Stimulated activated CD4-positive, alpha-beta T cell treated with anti-CD3 and anti-CD28 coated beads, Interleukin-1b, Interleukin-23, amount 100 ng/mL, for 48 hours (primary cell): Measurements from ENCODE around the gene NREP.
"Not testable (repeated sequence)": the region's sequence is repeated elsewhere in the genome, so short reads cannot be mapped to it uniquely, and the experiment has no call there.

Experiments used
- DNase-seq: peaks from one replicate; pipeline ENCODE4 v3.0.0-alpha.2; 2020

NREP gene

DNA sequence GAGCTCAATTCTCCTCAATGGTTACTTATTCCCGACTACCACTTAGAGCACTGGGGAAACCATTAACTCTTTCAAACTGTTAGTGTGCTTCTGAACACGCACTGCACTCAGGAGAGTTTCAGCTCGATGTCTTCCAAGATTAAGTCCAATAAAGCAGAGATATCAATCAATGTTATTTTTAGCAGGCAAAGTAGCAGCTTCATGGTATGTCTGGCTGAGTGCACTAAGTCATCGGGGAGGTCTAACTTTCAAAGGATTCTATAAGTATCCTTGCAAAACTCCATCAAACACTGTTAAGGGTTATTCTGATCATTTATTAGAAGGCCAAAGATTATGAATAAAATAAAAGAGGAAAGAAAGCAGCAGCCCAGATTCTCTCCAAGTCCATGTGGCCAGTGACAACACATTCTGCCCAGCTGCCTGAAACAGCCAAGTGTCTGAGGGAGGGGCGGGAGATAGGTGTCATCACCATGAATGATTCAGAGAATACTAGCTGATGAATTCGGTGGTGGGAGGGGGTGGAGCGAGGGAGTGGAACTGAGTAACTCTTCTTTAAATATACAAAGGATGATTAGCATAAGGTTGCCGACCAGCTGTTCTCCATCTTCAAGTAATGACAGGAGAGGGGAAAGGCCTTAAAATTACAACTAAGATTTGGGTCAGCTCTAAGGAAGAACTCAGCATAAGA lies 21.3 kb downstream of the NREP start:
- DNase-seq: peak; percentile 55

DNA sequence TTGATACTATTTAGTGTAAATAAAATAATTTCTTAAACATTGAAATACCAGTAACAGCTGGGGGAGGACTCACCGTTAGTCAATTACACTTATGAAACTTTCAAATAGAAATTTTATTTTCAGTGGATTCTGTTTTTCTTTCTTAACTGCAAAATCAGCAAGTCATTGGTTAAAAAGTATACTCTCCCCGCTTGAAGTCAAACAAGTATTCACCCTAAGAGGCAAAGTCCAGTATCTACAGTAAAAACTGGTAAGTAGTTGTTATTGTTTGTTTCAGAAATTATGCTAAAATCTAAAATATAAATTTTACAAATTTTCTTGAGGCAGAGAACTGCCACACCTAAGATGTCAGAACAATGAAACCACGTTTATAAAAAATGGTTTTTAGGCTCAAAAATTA lies 22.4 kb downstream of the NREP start:
- no peak for DNase-seq

DNA sequence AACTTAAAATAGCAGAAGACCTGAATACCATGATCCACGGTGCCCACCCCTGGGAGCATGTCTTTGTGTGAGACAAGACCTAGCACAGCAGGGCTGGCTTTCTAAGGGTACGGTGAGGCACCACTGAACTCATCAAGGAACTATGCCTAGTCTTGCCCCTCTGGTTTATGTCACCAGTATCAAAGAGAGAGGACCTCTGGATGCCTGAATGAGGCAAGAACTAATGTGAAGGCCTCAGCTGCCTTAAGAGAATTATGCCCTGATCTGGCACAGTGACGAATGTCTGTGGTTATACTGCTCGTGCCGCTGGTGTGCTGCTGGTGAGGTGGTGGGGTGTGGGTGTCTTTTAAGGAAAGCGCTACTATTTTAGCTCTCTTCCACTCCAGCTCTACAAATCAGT lies 23.0 kb downstream of the NREP start:
- peak; percentile 8 for DNase-seq

DNA sequence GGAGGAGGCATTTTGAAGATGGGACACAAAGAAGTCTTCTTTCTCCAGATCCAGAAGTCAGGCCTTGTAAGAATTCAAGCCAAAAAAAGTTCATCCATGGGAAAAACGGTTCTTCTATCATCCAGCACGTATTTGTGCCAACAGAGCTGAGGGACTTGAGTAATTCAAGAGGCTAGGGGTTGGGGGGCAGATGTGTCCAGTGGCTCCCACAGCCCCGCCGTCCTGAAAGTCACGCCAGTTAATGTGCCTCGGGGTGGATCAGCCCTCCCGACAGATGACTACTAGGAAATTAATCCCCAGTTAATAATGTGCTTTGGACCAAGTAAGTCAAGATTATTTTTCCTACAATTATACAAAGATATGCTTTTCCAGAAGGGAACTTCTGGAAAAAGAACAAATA lies 23.4 kb downstream of the NREP start:
- no peak for DNase-seq

DNA sequence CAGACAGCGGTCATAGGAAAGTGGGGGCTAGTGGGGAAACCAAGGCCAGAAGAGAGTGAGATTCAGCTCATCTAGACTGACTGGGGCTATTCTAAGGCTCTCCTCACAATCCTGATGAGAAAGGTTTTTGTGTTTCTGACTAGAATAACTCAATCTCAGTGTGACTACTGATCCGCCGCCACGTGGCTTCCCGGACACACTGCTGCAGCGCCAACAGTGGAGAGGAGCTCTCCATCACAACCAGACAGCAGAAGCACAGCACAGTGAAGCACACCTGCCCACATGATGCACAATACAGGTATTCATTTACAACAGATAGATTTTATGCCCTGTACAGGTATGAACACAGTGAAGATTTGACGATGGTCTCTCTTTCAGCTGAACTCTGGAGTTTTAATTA lies 25.4 kb downstream of the NREP start:
- no peak for DNase-seq

DNA sequence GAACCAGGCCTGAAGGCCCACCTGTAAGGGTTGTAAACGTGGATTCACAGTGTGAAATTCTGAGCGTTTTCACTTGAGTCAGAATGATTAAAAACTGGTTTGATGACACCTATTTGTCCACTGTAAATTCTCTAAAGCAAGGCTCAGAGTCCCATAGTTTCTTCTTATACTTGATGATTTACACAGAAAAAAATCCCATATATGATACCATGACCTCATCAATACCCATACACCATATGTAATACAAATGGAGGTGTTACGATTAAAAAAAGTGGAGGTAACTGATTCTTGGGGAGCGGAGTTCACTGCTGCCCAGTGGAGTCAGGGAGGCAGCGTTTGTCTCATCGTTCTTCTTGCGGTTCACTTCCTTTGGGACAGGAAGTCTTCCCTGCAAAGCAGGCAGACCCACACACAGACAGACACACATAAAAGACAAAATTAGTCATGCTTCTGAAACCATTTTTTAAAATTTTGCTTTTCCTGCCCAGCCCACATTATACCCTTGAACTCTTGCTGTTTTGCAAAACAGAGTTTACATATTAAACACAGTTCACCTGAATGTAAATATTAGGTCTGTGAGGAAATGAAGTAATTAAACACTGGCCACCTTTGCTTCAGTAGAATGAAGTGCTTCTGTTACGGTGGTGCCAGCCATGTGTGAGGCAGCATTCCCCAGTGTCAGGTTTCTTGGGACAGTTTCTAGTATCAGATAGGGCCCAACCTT lies 26.2 kb downstream of the NREP start:
- DNase-seq: no peak

DNA sequence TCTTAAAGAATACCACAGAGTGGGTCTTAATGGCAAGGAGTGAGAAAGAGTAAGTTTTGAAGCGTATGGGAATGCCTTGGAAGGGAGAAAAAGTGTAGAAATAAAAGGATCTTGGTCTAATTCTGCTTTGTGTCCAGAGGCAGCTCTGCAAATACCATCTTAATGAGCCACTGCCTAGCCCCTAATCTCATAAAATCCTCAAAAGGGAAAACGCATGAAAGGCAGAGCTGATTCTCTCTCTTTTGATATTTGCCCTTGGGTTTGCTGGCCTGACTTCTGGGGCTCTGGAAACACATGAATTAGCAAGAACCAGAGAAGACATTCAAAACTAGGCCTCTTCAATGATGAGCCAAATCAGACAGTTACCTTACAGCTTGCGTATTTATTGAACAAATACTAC lies 28.1 kb downstream of the NREP start:
- DNase-seq: no peak

DNA sequence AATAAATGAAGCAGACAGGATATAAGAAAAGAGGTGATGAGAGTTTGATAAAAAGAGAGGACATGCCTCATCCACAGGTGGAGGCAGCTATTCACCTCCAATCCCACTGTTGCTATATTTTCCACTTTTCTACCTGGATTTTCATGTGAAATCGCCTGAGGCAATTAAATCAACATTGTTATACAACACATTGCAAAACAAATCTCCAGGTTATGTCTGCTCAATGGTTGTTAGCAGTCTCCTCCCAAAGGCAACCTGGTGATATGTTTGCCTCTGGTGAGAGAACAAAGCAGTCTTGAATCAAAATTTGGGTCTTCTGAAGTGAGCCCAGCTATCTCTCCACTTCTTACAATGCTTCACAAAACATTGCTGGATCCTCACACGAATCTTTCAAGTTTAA lies 30.0 kb downstream of the NREP start:
- DNase-seq: no peak

DNA sequence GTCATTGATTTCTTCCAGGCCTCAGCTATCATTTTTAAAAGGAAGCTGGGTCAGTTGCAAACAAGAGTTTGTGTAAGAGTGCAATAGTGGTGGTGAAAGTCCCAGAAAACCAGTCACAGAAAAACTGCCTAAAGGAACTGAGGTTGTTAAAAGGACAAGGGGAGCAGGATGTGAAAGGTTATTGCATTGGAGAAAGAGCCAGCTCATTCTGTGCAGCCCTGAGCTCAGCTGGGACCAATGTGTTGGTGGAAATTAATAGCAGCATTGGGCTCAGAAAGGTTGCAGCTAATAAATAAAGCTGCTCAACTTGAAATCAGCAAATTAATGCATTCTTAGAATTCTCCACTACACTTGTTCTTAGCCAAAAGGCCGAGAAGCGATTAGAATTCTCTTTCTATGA lies 34.9 kb downstream of the NREP start:
- DNase-seq: no peak

DNA sequence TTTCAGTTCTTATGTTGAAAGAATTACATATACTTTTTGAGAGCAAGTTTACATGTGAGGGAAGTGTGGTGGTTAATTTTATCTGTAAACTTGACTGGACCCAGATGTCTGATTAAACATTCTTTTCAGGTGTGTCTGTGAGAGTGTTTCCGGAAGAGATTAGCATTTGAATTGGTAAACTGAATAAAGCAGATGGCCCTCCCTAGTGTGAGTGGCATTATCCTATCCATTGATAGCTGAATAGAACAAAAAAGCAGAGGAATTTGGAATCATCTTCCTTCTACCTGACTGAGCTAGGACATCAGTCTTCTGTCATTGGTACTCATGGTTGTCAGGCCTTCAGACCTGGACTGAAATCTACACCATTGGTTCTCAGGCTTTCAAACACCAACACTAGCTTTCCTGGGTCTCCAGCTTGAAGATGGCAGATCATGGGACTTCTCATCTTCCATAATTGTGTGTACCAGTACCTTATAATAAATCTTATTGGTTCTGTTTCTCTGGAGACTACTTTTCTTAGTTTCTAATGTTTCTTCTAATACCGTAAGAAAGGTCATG lies 36.6 kb downstream of the NREP start:
- DNase-seq: no peak

DNA sequence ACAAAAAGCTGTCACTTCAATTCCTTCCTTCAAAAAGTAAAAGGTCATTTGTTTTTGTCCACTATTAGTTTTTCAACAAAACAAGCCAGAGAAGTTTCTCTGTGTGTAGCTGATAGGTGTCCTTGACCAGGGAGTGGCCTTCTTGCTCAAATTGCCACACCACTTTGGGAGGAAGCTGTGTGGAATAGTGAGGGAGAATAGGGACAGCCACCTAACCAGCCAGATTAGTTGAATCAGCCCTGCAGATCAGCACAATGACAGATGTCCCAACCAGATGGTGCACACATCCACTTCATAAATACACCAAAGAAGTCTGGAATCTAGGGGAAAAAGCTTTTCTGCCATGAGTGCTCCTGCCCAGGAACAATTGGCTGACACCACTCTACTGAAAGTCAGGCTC lies 37.2 kb downstream of the NREP start:
- no peak for DNase-seq

DNA sequence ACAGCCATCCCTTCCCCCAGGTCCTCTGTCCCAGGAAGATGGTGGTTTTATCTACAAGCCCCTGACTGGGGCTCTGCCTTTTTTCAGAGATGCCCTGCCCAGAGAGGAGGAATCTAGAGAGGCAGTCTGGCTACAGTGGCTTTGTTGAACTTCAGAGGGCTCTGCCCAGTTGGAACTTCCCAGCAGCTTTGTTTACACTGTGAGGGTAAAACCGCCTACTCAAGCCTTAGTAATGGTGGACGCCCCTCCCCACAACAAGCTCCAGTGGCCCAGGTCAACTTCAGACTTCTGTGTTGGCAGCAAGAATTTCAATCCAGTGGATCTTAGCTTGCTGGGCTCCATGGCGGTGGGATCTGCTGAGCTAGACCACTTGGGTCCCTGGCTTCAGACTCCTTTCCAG lies 40.2 kb downstream of the NREP start:
- DNase-seq: not testable (repeated sequence)

DNA sequence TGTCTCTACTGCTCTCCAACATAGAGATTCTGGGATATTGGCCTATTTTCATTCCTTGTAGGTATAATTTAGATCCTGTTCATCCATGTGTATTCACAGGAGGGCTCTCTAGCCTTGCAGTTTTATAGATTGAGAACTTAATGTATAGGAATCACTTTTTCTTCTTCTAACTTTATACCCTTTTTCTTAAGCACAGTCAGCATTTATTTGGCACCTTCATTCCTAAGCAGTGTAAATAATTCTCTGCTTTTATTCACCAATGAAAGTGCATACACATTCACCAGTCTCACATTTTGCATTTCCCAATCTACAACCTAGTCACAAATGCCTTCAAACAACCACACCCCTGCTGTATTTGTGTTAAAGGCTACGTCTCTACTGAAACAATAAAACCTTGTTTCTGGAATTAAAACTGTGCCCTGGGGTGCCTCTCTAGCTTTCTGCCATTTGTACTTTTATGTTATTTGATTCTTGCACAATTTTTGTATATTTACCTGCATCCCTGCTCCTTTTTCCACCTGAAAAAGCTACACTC lies 49.3 kb downstream of the NREP start:
- no peak for DNase-seq

DNA sequence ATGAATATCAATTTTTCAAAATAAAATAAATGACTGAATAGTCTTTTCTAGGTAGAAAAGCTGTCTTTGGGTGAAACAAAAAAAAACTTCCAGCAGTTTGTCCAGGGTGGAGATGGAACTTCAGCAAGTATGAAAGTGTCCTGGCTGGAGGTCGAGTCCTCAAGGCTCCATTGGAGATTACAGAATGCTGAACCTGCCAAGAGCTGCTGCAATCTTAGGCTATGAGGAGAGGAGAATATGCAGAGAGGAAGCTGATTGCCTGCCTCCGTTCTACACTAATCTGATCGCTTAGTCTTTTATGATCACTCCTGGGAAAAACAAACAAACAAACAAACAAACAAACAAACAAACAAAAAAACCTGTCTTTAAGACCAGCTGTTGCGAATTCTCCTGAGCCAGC lies 50.6 kb downstream of the NREP start:
- DNase-seq: no peak

DNA sequence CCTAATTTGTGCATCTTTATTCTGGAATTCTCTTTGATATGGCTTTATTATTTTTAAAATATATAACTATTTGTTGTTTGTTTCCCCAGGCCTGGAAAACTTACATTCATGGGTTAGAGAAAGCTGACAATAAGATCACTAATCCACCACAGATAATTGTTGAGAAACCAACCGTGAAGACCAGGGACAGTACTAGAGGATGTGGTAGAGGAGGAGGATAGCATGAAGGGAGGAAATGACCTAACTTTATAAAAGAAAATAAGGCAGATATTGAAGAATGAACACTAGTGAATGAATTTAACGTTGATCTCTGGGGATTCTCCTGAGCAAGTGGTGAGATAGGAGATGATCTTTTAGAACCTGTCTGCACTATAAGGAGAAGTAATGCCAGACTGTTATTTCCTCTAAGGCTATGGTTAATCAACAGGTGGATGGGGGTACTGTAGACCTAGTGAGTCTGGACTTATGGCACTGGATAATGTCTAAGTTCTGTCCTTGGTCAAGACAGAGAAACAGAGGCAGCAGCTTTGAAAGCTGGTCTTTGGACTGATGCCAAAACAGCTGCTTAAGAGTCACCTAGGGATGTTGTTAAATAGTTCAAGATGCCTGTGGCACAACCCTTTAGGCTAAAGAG lies 52.4 kb downstream of the NREP start:
- DNase-seq: no peak

DNA sequence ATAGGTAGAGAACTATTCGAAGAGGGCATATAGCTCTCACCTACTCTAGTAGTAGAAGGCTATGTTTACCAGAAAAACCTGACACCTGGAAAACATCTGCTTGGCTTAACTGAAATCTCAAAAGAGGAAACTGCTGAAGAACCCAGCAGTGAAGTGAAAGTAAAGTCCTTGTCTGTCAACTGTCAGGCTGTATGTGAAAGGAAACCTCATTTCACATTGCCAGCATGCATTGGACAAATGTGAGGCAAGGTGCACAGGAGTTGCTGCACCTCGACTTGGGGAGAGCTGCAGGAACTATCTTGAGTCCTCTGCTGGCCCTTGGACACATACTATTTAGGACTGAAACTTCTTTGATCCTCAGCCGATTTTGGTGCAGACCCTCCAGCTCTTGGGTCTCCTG lies 53.3 kb downstream of the NREP start:
- DNase-seq: no peak

DNA sequence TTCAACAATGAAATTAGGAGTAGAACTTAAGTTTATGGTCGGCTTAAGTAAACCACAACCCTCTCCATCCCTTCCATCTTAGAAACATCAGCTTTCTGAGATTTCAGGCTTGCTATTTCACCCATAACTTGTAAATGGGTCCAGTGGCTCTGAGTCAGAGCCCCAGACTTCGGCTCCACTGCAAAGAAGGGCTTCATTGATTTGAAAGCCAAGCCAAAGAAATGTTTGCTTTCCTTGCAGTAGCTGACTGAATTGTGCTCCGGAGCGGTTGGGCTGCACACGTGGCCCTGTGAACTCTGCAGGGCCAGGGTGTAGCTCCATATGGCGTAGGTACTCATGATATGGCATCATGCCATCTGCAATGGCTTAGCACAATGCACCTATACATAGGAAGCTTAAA lies 57.0 kb downstream of the NREP start:
- DNase-seq: no peak

DNA sequence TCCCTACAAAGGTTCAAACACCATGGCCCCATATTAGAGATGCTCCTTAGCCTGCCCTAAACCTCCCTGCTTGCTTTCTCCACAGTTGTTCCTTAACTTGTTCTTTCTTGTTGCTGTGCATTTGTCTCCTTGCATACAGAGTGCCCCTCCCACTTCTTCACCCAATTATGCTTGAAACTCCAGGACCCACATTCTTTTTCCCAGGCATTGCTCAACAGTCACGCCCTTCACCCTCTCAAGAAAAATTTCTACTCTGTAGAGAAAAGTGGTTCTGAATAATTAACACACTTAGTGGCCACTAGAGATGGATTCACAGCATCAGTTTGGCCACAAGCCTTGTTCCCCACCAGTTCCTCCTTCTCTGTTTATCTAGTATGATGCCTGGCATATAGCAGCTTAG lies 57.7 kb downstream of the NREP start:
- DNase-seq: no peak

DNA sequence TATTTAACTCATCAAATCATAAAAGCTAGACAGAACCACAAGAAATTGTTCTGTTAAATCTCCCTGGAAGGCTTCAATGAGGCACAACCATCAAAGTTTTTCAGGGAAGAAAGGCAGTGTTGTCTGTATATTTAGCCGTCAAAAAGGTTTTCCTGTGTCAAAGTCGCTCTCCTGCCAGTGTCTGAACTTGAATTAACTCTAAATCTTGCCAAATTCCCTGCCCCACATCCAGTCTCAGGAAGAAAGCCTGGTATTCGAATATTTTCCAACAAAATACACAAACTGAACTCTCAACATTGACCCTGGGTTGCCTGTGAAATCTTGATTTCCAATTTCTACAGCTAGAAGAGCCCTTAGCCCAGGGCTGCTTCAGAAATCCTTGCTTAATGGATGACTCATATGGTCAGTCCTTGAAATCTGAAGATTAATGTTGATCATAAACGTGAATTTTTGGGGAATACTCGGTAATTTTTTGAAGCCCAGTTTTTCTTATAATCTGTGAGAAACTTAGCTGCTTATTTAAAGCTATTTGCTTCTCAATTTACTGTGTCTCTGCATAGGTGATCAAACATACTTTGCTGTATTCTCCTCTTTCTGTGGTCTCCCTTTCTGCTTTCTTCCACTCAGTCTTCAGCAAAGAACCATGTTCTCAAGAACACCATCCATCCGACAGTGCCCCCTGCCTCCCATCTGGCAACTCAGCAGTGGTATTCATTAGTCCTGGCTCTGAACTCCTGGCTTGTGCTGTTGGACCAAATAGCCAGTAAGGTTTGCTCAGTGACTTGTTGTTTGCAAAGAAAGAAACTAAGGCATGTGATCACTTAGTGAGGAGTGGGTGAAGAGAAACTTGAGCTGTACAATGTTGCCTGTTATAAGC lies 58.9 kb downstream of the NREP start:
- no peak for DNase-seq

DNA sequence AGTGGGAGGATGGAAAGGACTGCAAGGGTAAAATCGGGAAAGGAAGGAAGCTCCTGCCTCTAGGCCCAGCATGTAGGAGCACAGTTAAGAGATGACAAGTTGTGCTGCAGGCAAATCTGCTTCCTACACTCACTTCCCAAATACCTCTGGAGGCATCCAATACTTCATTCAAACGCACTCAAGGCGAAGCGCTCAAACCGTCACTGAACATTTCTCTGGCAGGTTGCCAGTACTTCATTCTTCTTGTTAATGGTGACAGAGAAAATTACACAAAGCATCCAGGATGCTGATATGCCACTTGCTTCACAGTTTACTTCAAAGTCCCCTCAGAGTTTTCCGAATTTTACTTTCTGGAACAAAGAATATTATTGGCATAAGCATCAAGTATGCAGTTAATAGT lies 59.8 kb downstream of the NREP start:
- DNase-seq: no peak

DNA sequence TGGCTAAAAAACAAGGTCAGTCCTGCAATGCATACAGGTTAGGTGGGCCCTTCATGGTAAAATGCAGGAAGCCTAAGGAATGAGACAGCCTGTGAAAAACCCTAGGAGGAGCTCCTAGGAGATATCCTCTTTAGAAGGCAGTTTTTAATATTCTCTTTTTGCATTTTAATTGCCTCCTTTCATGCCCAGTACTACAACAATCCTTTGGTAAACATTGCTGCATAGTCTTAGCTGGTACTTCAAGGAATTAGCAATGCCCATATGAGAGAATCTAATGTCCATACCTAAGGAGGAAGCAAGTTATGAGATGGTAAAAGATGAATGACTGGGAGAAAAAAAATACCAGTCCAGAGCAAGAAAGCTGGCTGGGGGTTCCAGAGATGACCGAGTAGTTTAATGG lies 61.0 kb downstream of the NREP start:
- no peak for DNase-seq

DNA sequence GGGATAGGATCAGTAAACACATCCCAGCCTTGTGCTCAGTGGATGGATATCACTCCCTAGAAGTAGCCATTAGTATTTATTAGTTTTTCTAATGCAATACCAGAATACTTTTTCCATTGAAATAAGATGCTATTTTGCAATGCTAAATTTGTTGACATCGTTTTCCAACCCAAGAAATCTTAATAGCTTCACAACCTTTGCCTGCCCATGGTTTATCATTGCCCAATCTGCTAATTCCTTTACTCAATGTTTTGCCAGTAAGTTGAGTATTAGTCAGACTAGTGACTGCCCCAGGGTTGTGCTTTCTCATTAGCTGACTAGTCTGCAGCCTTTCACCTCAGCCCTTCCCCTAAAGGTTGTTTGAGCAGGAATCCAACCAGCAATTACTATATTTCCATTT lies 62.9 kb downstream of the NREP start:
- DNase-seq: no peak

DNA sequence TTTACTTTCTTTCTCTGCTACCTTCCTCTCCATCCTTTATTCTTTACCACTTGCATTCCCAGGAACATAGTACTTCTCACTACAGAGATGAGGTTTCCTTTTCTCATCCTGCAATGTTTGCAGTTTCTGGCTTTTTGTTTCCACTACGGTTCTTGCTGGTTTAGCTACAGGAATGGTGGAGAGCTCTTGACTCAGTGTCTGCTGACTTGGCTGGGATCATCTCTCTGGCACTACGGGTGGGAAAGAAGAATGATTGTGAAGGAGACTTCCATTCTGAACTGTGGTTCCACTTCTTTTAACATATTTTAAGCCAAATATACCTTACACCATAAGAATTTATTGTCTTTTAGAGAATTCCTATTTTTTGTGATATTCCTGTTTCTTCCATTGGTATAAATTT lies 65.1 kb downstream of the NREP start:
- DNase-seq: no peak
